Endometrial microvascular endothelial cells (primary cell): ENCODE data around the gene ZNF135. TPM values are rescaled to one million over a fixed set of nuclear protein-coding genes. Genes with fewer than 3 reads are reported as not detected.

ENCODE experiments used
- in situ Hi-C: cut with HindIII; loops from 2 replicates; pipeline ENCODE4 v1.10.0; 2017; ENCODE audit warnings: low sequenced_read_pairs, low pct_unique_long_range_greater_than_20kb; ENCODE audit errors: inconsistent ontology term
- total RNA-seq: library from RNA; depleted of rRNA; stranded (reverse); fragments of >200 nt; gene quantifications from one replicate; pipeline ENCODE4 v1.2.3, GENCODE V29; 2015; ENCODE audit errors: inconsistent ontology term

Gene ZNF135
- total RNA-seq, result not detected

- in situ Hi-C loops, result no loop called here
Observed at GRCh38 chr19:58059003-58059670, at the start of gene ZNF135. ZNF135 (plus strand) TSS chr19:58059282; CDS start chr19:58060003, 721 bp downstream.

GRCh38 chr19:58009301-58009665 lies 49.8 kb upstream of the ZNF135 start:
- in situ Hi-C loops, result no loop called here

GRCh38 chr19:58009666-58010301 lies 49.3 kb upstream of the ZNF135 start:
- in situ Hi-C loops, result no loop called here

- in situ Hi-C loops, result no loop called here
Observed at GRCh38 chr19:58010507-58010906, 48.6 kb upstream of the ZNF135 start.

GRCh38 chr19:58014141-58014540 lies 44.9 kb upstream of the ZNF135 start:
- in situ Hi-C loops, result no loop called here

- in situ Hi-C loops, result no loop called here
Observed at GRCh38 chr19:58020129-58020528, 39.0 kb upstream of the ZNF135 start.

- in situ Hi-C loops, result no loop called here
Observed at GRCh38 chr19:58021541-58022282, 37.4 kb upstream of the ZNF135 start.

- in situ Hi-C loops, result no loop called here
Observed at GRCh38 chr19:58022283-58022660, 36.8 kb upstream of the ZNF135 start.

GRCh38 chr19:58024661-58025060 lies 34.4 kb upstream of the ZNF135 start:
- in situ Hi-C loops, result no loop called here

GRCh38 chr19:58033741-58034476 lies 25.2 kb upstream of the ZNF135 start, which contains the start of gene ZSCAN1:
ZSCAN1 (plus strand) TSS chr19:58034025; CDS start chr19:58037837, 3,812 bp downstream.
- in situ Hi-C loops, result no loop called here

- in situ Hi-C loops, result no loop called here
Observed at GRCh38 chr19:58034477-58034793, 24.6 kb upstream of the ZNF135 start.

GRCh38 chr19:58035863-58036262 lies 23.2 kb upstream of the ZNF135 start:
- in situ Hi-C loops, result no loop called here

- in situ Hi-C loops, result no loop called here
Observed at GRCh38 chr19:58037927-58038687, 21.0 kb upstream of the ZNF135 start.

GRCh38 chr19:58038688-58039204 lies 20.3 kb upstream of the ZNF135 start:
- in situ Hi-C loops, result no loop called here

GRCh38 chr19:58040751-58041525 lies 18.1 kb upstream of the ZNF135 start:
- in situ Hi-C loops, result no loop called here

- in situ Hi-C loops, result no loop called here
Observed at GRCh38 chr19:58042495-58043340, 16.4 kb upstream of the ZNF135 start.

GRCh38 chr19:58044391-58044790 lies 14.7 kb upstream of the ZNF135 start:
- in situ Hi-C loops, result no loop called here
